Hematopoietic multipotent progenitor cell treated with erythropoietin and hydrocortisone succinate and interleukin-3 and kit ligand, for 15 days (in vitro differentiated cells): ENCODE data around the gene PTGDR2.
"Not testable (repeated sequence)": the region's sequence is repeated elsewhere in the genome, so short reads cannot be mapped to it uniquely, and the experiment has no call there.

Experiments used
- DNase-seq: peaks from one replicate; pipeline ENCODE4 v3.0.0-alpha.2; 2015; ENCODE audit warnings: low spot score

The PTGDR2 gene

DNA sequence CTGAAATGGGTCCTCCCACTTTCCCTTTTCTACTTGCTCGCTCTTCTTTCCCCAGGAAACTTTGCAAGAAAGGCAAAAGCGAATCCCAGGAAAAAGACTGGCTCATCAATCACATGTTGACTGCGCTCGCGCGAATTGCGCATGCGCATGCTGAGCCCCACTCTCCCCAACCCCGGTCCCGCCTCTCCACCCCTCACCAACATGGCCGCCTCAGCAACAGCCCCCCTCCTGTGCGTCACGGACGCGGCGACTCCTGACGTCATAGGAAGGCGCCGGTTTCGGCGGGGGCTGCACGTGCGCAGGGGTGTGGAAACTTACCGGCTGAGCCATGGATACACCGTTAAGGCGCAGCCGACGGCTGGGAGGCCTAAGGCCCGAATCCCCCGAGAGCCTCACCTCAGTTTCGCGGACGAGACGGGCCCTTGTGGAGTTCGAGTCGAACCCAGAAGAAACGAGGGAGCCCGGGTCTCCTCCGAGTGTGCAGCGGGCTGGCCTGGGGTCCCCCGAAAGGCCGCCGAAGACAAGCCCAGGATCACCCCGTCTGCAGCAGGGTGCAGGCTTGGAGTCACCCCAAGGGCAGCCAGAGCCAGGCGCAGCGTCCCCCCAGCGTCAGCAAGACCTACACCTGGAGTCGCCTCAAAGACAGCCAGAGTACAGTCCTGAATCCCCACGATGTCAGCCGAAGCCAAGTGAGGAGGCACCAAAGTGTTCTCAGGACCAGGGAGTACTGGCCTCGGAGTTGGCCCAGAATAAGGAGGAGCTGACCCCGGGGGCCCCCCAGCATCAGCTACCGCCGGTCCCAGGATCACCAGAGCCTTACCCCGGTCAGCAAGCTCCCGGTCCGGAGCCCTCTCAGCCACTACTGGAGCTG lies 13.7 kb downstream of the PTGDR2 start, which contains the start of gene CCDC86:
TSS of gene CCDC86 (plus strand) at position 317 of the 871 bp plus-strand sequence. CDS start at position 329, 12 bp downstream.
- DNase-seq: peak; percentile 93

DNA sequence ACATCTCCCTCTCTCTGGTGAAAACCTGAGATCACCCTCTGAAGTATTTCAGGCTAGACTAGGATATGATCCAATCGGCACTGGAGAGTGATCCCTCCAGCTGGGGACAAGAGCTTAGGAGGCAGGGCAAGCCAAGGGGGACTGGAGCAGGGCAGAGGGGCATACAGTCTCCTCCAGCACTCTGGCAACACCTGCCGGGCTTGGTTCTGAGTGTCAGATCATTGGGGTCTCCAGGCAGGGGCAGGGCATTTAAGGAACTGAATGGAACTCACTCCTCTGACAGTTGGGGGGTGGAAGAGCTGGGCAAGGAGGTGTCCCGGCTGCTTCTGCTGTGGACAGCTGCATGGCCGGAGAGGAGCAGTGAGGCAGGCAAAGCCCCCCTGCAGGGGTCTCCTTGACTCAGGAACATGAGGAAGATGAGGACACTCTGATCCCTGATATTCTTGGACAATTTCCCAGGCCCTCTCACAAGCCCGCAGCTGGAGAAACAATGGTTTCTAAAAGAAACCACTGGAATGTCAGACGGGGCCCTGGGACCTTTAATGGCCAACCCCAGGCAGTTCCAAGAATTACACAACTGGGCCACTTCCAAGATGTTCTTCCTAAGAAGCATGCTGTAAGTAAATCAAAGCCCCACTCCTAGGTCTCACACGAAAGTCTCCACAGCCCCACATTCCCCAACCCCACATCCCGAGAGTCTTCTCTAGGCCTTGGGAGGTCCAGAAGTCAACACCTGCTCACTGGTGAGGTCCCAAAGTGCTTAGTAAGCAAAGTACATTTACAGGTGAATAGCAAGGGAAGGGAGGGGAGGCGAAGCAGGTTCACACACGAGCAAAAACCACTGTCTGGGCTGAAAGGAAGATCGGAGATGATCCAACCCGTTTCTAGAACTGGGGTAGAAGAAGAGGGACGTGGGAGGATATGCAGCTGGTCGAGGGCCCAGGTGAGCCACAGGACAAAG lies 15.0 kb downstream of the PTGDR2 start:
- no peak for DNase-seq

DNA sequence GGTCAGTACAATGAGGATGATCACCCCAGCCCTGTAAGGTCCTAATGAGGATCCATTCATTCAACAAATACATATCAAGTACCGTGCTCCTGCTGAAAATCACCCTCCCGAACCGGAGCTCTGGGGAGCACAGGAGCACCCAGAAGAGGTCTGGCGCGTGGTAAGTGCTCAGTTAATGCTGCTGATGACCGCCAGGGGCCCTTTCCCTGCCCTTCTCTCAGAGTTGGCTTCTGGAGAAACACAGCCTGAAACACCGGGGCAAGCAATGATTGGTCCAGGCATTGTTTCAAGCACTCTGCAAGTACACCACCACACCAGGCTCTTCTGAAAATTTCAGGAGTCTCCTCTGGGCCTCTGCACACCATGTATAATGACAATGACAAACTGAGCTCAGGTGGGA lies 17.6 kb downstream of the PTGDR2 start:
- DNase-seq: no peak

DNA sequence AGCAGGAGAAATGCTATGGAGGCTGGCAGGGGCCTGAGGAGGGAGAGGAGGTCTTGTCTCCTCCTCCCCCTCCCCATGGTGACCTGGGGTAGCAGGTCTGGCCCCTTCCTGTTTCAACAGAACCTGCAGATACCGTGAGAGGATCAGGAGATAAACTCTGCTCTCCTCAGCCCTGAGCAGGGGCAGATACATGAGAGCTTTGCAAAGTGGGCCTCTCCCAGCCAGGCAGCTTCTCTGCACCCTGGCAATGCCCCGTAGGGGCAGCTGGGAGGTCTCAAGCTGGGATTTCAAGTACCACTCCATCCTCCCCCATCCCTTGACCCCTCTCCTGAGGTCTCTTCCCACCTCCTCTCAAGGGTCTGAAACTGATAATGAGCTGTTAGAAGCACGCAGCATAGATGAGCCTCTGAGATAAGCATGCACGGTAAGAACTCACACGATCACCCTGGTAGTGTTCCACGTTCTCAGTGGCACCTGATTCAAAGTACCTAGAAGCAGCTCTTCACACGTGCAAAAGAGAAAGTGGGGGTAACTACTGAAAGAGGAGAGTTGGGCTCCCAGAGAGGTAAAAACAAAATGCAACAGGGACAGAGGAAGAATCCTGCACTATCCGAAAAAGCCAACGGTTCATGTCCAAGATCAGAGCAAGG lies 18.8 kb downstream of the PTGDR2 start:
- DNase-seq: no peak

DNA sequence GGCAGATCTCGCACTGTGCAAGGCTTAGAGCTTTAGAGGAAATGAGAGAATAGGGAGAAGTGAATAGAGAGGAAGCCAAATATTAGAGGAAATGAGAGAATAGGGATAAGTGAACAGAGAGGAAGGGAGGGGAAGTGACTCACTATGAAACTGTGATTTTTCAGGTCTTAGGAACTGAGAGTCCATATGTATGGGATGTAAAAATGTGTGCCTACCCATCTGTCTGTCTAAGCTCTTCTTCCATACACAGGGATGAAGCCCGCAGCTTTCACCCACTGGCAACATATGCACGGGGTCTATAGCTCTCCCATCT lies 20.3 kb downstream of the PTGDR2 start:
- no peak for DNase-seq

DNA sequence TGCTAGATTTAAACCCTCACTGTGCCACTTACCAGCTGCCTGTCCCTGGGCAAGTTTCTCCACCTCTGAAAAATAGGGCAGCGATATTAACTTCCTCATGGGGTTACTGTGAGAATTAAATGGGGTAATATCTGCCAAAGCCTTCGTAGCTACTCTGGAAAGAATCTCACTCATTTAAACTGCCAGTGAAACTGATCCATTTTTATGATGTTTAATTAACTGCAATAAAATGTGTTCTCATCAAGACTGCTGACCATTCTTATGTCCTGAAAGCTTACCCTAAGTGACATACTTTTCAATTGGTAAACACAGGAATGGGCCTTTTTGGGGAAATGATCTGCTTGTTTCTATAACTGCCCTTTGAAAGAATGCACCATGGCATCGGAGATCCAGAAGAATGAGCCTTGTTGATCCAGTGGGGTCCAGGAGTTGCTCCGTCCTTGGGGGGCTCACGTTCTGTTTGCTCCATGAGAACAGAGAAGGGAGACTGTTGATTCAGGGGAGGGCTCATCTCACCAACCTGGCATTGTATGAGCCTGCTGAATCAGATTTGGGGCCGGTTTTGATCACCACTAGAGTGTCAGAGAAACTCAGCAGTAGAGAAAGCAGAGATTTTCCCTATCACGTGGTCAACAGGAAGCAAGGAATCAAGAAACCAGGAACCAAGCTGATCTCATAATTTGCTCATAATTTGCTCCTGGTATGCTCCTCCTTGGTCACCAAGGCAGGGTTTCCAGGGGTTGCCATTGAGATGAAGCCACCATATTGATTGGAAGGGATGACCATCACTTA lies 20.8 kb downstream of the PTGDR2 start:
- no peak for DNase-seq

DNA sequence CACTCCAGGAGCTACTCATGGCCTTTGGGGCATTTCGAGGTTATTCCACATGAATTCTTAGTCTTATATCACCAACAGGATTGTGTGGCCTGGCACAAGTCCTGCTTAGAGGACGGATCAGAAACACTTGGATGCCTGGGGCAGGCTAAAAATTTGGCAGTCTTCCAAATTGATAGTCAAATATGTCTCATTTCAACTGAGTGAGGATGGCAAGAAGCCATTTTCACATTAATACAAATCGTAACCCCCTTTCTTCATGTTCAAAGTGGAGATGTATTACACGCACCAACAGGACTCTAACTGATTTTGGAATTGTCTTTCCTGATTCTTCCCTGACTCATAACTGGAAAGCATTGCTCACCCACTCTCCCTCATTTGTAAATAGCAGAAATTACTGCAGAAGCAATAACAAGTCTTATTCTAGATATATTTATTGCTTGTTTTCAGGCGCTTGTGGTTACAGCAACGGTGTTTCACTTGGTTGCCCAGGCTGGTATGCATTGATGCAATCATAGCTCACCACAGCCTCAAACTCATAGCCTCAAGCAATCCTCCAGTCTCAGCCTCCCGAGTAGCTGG lies 24.2 kb downstream of the PTGDR2 start:
- peak; percentile 24 for DNase-seq

DNA sequence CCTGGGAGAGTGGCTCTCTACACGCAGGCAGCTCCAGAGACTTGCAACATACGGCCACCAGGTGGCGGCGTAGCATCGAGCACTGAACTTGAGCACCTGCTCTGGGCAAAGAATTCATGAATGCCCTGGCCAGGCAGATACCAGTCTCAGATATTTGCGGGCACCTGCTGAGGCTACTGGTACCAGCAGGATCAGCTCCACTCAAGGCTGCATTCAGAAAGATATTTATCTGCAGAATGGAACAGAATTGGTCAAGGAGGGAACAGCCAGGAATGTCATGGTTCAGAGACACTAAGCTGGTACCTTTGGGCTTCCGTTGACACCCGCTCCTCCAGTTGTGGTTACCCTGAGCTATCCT lies 24.6 kb downstream of the PTGDR2 start:
- DNase-seq: peak; percentile 79

DNA sequence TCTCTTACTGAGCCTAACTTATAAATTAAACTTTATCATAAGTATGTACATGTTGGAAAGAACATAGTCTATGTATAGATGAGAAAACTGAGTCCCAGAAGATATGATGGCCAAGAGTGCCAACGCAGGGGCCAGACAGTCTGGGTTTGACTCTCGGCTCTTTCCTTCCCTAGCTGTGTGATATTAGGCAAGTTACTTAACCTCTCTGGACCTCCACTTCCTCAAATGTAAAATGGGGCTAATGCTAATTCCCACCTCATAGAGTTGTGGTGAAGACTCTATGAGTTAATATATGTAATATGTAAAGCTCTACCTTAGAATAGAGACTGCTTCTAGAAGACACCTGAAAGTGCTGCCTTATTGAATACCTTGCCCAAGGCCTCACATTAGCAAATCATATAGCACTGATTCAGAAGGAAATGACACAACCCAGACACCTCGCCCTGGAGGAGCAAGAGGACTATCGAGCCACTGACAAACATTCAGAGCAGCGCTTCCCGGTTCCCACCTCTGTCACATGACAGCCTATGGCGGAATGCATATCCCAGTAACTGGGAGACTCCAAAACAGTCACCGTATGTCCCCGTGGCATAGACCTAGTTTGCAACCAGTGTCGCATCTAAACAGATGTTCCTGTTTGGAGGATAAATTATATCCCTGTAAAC lies 25.1 kb downstream of the PTGDR2 start:
- no peak for DNase-seq

DNA sequence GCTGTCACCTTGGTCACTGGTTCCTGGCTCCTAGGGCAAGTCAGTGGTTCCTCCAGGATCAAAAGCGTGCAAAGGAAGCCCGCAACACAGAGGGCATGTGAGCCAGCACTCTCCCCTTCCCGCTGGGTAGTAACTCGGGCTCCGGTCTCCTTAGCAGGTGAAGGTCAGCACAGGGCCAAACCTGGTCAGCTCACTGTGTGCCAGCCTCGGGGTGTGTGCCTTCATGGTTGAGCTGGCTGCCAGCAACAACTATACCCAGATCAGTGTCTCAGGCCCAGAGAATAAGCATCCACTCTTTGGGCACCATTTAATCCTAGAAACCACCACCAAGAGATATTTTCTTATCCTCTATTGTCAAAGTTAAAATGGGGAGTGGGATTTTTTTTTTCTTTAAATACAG lies 30.0 kb downstream of the PTGDR2 start:
- DNase-seq: no peak

DNA sequence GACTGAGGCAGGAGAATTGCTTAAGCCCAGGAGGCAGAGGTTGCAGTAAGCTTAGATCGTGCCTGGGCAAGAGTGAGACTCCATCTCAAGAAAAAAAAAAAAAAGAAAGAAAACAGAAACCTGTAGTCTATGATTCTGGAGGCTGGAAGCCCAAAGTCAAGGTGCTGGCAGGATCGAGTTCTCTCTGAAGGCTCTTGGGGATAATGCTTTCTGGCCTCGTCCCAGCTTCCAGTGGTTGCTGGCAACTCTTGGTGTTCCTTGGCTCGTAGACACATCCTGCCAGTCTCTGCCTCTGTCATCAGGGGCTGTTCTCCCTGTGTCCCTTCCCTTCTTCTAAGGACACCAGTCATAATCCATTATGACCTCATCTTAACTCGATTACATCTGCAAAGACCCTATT lies 30.6 kb downstream of the PTGDR2 start:
- no peak for DNase-seq

DNA sequence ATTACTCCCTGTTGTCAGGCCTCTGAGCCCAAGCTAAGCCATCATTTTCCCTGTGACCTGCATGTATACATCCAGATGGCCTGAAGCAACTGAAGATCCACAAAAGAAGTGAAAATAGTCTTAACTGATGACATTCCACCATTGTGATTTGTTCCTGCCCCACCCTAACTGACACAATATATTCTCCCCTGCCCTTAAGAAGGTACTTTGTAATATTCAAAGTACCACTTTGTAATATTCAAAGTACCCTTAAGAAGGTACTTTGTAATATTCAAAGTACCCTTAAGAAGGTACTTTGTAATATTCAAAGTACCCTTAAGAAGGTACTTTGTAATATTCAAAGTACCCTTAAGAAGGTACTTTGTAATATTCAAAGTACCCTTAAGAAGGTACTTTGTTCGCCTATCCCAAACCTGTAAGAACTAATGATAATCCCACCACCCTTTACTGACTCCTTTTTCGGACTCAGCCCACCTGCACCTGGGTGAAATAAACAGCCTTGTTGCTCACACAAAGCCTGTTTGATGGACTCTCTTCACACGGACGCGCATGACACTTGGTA lies 31.9 kb downstream of the PTGDR2 start:
- DNase-seq: not testable (repeated sequence)

DNA sequence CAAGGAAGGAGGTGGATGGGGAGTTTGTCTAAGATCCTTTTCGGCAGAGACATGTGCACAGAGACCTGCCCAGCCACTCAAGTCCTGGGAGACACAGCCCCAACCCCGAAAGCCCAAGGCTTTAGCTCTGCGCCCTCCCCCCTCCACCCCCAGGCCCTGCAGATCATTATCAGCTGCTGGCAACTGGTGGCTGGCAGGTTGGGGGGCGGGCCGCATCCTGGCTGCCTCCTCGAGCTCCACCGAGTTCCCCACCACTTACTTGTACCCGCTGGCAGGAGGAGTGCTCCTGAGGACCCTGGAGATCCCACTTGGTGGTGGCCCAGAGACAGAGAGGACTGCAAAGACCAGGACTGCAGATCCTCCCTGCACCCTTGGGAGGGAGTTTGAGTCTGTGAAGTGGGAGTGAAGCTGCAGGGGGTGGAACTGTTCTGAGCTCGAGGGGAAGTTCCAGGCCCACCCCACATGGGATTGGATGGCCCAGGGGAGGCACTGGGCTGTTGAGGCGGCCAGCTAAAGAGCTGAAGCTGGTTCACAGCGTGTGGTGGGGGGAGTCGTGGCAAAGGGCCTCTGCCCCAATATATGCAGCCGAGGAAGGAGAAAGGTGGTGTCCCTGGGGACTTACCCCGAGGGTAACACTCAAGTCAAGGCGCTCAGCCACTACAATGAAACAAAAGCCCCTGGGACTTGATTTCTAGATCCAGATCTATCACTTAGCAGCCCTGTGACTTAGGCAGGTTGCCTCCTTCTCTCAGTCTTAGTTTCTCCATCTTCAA lies 33.7 kb downstream of the PTGDR2 start:
- DNase-seq: no peak

DNA sequence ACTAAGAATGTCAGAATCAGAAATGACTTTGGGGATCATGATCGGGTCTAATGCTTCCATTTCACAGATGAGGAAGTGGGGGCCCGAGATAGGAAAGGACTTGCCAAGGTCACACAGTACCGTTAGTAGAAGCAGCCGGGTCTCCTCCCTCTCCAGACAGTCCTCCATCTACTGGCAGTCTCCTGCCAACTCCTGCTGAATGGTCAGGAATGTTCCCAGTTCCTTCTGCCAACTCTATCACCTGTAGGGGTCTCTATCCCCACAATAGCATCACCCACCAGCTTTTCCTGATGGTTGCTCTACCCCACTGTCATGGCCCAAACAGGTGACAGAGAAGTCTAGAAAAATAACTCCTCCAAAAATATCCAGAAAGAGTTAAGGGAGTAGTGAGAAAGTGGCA lies 37.7 kb downstream of the PTGDR2 start:
- no peak for DNase-seq

DNA sequence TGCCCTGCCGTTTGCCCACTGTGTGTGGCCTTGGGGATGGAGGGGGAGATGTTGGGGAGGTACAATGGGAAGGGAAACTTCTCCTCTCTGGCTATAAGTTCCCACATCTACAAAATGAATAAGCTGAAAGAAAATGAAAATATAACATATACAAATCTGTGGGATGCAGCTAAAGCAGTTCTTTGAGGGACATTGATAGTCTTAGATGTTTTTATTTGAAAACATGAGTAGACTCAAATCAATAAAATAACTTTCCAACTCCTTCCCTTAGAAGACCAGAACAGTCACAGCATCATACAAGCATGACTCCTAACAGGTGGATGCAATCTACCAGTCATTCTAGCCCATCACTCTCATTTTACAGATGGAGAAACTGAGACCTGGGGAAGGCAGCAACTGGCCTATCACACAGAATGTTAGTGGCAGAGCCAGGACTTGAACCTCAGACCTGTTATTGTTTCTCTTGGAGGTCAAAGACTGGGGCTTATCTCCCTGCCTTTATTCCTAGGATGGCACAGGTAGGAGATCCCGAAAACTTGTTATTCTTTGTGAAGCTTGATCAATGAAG lies 39.1 kb downstream of the PTGDR2 start:
- DNase-seq: no peak

DNA sequence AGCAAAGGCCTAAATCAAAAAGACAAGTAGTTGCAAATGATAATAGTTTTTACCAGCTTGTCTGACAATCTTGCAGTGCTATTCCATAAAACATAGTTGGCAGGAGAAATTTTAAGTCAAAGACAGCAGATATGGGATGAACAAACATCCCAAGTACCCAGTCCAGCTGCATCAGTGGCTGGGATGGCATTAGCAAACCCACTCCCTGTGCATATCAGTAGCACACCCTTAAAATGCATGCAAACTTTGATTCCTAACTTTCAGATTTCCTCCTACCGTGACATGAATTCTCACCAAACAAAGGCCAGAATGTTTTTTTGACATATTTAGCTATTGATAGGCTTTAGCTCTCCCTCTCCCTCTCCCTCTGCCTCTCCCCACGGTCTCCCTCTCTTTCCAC lies 41.6 kb downstream of the PTGDR2 start:
- DNase-seq: no peak

DNA sequence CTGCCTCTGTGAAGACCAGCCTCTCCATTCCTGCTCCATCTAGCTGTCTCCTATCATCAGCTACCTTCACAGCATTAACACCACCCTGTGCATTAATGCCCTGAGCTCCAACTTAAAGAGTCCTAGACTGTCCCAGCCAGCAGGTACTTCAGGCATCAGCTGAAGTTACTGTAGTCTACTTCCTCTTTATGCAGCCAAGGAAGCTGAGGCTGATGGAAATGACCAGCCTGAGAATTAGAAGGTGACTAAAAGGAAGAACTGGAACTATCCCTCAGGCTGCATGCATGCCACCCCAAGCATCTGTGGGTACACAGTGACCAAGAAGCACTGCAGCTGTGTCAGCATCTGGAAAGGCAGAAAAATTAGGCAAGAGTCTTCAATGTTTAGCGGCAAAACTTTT lies 42.4 kb downstream of the PTGDR2 start:
- DNase-seq: no peak

DNA sequence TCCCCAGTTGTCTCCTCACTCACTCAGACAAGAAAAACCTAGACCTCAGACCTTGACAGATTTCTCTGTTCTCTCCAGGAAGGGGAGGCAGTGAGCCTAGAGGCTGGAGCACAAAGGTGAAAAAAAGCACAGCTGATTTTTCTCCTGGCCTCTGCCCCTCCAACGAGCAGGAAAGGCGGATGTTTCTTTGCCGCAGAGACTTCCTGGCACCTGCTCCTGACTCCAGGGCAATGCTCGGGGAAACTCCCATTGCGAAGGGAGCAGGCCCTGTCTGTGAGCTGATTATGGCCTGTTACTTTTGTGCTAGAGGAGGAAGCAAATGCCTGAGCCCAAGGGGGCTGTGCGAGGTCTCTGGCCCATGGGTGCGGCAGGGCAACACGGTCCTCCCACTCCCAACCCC lies 45.2 kb downstream of the PTGDR2 start:
- no peak for DNase-seq

DNA sequence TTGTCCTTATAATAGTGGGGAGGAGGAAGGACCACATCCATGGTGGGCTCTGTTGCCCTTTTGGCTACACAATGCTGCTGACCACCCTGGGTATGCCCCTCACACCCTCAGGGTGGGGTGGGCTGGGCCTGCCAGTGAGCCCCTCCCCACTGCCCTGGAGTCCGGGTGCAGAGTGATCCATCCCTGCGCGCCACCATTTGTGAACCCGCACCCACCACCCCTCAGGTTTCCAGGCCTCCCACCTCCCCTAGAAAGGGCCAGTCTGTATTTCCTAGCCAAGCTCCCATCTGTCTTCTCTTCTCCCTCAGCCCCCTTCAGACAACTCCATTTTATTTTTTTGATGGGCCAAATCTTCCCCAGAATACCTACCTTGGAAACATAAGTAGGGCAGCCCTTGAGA lies 45.6 kb downstream of the PTGDR2 start:
- no peak for DNase-seq
